H54 (cell line): ENCODE measurements around the gene ACADS.
"Not testable (repeated sequence)": the region's sequence is repeated elsewhere in the genome, so short reads cannot be mapped to it uniquely, and the experiment has no call there.

Experiments used
- DNase-seq: peaks from one replicate; pipeline ENCODE4 v3.0.0; 2011; ENCODE audit warnings: low spot score, mixed read lengths; ENCODE audit not compliant: insufficient read length
- FAIRE-seq: peaks from 3 replicates; lab custom pipeline; 2011; peaks lifted over from hg19 to GRCh38; lab: Jason Lieb, UNC
- POLR2A ChIP-seq: IDR thresholded peaks from 2 replicates; pipeline ENCODE4 v1.6.1; 2011; ENCODE audit warnings: low read depth, mild to moderate bottlenecking, low read length

Gene ACADS

DNA sequence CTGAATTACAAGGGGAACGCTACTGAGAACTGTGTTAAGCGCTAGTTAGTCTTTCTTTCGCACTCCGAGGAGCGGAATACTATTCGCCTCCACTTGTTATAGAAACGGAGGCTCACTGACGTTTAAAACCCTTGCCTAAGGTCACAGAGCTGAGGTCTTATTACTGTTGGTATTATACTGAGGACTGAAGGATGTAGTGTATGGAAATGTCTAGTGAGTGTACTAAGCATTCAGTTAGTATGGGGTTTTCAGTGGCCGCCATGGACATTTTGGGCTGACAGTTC, 826 bp downstream of the ACADS start:
- DNase-seq (no peak), FAIRE-seq (no peak)
- no peak for TF ChIP-seq POLR2A

GRCh38 chr12:120726961-120727360, 1.3 kb downstream of the ACADS start:
- DNase-seq (no peak), FAIRE-seq (no peak)
- no peak for TF ChIP-seq POLR2A

DNA sequence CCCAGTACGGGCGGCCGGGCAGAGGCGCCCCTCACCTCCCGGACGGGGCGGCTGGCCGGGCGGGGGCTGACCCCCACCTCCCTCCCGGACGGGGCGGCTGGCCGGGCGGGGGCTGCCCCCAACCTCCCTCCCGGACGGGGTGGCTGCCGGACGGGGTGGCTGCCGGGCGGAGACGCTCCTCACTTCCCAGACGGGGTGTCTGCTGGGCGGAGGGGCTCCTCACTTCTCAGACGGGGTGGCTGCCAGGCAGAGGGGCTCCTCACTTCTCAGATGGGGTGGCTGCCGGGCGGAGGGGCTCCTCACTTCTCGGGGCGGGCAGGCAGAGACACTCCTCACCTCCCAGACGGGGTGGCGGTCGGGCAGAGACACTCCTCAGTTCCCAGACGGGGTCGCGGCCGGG, 6.6 kb downstream of the ACADS start:
- FAIRE-seq, DNase-seq: not testable (repeated sequence)

DNA sequence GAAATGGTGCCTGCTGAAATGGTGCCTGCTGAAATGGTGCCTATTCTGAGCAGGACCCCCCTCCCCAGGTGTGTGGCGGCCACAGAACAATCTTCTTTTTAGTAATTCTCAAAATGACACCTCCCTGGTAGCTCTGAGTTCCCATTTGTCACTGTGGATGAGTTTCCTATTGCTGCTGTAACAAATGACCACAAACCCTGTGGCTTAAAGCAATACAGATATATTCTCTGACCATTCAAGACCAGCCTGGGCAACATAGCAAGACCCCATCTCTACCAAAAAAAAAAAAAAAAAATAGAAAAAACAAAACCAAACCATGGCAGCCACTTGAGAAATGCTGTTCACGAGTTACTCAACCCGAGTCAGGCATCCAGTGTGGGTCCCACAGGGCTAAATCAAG, 7.9 kb downstream of the ACADS start:
- DNase-seq (no peak), FAIRE-seq (no peak)
- no peak for TF ChIP-seq POLR2A

- DNase-seq, result no peak
These were observed 8.6 kb downstream of the ACADS start for GRCh38 chr12:120734210-120734609.

DNA sequence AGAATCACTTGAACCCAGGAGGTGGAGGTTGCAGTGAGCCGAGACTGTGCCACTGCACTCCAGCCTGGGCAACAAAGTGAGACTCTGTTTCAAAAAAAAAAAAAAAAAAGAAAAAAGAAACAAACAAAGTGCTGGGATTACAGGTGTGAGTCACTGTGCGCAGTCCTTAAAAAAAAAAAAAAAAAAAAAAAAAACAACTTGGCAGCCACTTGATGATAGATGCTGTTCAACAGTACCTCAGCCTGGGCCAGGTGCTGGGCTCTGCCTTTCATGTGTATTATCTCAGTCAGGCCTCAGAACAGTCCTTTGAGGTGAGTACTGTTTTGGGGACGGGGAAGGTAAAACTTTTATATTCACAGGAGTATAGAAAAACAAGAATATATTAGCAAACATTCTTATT, 9.6 kb downstream of the ACADS start:
- TF ChIP-seq POLR2A, result no peak
- DNase-seq (no peak), FAIRE-seq (no peak)

More at GRCh38 chr12:120734210-120734609, 8.6 kb downstream of the ACADS start:
- TF ChIP-seq POLR2A, result no peak
- no peak for FAIRE-seq

DNA sequence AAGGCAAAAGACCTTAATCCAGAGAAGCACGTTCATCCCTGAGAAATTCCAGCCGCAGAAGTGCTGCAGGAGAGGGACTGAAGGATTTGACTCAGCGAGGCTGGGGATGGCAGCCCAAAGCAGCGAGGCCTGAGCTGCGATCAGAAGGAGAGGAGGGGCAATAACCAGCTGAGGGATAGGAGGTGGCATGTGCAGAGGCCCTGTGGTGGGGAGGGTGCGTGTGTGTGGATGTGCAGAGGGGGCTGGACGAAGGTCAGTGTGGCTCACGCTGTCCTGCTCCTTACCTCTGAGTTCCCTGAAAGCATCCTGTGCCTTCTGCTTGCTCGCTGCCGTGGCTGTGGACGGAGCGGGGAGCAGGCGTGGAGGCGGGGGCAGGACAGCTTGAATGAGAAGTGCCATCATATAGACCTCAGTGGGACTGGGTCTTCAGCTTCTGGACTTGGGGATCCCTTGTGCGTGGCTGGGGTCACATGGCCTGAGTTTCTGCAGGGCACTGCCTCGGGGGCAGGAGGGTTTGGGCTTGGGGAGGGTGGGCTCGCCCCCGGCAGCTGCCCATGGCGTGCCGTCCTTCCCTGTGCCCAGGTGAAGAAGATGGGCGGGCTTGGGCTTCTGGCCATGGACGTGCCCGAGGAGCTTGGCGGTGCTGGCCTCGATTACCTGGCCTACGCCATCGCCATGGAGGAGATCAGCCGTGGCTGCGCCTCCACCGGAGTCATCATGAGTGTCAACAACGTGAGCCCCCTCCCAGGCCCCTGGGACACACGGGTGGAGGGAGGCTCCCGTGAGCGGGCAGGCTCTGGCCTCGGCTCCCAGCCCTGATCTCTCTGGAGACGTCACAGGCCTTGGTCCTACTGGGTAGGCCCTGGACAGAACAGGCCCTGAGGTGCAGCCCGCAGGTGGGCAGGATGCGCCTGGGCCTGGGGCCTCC, 11.0 kb downstream of the ACADS start:
- no peak for FAIRE-seq
- no peak for DNase-seq
- no peak for TF ChIP-seq POLR2A

GRCh38 chr12:120737557-120738251, 12.1 kb downstream of the ACADS start:
- no peak for TF ChIP-seq POLR2A
- DNase-seq, result no peak
- FAIRE-seq, result no peak

GRCh38 chr12:120738252-120739030, 12.8 kb downstream of the ACADS start:
- TF ChIP-seq POLR2A, result no peak
- DNase-seq (no peak), FAIRE-seq (no peak)

- TF ChIP-seq POLR2A, result no peak
- no peak for DNase-seq
- FAIRE-seq, result no peak
These were observed 13.6 kb downstream of the ACADS start for GRCh38 chr12:120739031-120739762.

- DNase-seq (no peak), FAIRE-seq (no peak)
These were observed 14.4 kb downstream of the ACADS start for GRCh38 chr12:120739821-120740613.

DNA sequence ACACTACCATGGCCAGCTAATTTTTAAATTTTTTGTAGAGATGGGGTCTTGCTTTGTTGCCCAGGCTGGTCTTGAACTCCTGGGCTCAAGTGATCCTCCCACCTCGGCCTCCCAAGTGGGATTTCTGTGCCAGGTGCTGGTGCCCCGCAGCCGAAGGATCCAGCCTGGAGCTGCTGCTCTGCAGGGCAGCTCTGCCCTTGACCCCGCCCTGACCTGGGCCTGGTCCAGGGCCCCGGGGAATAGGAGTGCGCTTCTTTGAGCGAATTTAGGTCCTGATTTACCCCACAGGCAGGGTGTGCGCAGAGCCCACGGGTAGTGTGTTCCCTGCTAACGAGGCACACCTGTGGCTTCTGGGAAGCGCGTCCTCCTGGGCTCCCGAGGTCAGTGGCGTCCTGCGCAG, 15.2 kb downstream of the ACADS start:
- no peak for DNase-seq
- TF ChIP-seq POLR2A, result no peak
- no peak for FAIRE-seq

More at GRCh38 chr12:120739821-120740613, 14.4 kb downstream of the ACADS start:
- no peak for TF ChIP-seq POLR2A
